Right forelimb (tissue), 1 donor: ENCODE measurements around the gene PLSCR2.
"Not testable (repeated sequence)": the region's sequence is repeated elsewhere in the genome, so short reads cannot be mapped to it uniquely, and the experiment has no call there.

Source experiments
- DNase-seq: peaks from one replicate; pipeline ENCODE4 v3.0.0-alpha.2; 2018

The PLSCR2 gene

GRCh38 chr3:146485297-146485696 is 15.9 kb upstream of the PLSCR2 start:
- DNase-seq: no peak

GRCh38 chr3:146476094-146476740 is 6.9 kb upstream of the PLSCR2 start:
- DNase-seq: no peak

GRCh38 chr3:146474976-146475375 is 5.6 kb upstream of the PLSCR2 start:
- DNase-seq: not testable (repeated sequence)

DNA sequence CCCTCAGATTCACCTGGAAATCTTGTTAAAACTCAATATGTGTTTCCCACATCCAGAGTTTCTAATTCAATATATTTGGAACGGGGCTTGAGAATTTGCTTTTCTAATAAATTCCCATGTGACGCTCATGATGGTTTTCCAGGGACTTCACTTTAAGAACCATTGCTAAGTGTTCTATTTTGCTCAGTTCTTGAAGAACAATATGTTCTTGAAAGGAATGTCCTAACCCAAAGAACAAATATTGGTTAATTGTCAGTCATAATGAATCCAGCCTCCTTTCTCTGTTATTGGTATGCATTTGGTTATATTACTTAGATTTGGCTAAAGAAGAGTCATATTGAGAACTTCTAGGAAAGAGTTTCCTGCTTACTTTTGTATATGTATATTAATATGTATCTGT is 4.4 kb upstream of the PLSCR2 start:
- DNase-seq: no peak

GRCh38 chr3:146472611-146473010 is 3.2 kb upstream of the PLSCR2 start:
- no peak for DNase-seq

- no peak for DNase-seq
Observed at GRCh38 chr3:146471012-146471411, 1.7 kb upstream of the PLSCR2 start.

DNA sequence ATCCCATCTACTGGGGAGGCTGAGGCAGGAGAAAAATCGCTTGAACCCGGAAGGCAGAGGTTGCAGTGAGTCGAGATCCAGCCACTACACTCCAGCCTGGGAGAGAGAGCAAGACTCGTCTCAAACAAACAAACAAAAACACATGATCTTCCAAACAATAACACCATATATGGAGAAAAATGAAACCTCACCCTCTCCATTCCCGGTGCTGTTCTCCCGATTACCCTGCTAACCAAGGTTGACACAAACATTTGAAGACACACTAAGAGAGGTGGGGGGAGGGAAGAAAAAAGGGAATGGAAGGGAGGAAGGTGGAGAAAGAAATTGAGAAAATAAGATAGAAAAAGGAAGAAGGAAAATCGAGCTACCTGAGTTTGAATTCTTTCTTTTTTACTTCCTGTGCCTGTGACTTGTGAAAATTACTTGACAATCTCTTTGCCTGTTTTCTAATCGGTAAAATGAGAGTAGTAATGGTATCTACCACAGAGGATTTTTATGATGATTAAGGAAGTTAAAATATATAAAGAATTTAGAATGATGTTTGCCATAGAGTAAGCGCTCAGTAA is 1.1 kb upstream of the PLSCR2 start:
- DNase-seq: no peak

- no peak for DNase-seq
Observed at GRCh38 chr3:146468671-146469149, 651 bp downstream of the PLSCR2 start.

GRCh38 chr3:146468234-146468633 is 1.1 kb downstream of the PLSCR2 start:
- no peak for DNase-seq

GRCh38 chr3:146466604-146467003 is 2.8 kb downstream of the PLSCR2 start:
- DNase-seq: no peak

DNA sequence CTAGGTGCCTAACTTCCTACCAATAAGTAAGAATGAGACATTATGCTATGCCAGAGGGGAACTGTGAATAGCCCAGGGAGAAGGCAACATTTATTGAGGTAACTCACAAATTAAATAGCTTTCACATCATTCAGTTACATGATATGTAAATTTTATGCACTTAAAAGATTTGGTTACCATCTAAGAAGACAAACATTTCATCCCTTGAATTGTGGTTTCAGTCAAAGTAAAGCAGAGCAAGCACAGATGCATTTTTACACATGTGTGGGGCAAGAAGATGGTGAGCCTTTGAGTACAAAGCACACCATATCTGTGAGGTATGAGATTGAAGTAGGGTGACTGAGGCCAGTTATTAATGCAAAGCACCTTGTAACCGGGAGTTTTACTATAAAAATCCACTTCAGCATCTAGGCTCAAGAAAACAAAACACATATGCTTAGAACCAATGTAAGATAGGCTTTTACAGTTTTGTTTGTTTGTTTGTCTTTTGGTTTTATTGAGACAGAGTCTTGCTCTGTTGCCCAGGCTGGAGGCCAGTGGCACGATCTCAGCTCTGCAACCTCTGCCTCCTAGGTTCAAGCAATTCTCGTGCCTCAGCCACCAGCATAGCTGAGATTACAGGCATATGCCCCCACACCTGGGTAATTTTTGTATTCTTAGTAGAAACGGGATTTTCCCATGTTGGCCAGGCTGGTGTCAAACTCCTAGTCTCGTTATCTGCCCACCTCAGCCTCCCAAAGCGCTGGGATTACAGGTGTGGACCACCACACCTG is 3.5 kb downstream of the PLSCR2 start:
- no peak for DNase-seq

GRCh38 chr3:146464783-146465182 is 4.6 kb downstream of the PLSCR2 start:
- DNase-seq: no peak

DNA sequence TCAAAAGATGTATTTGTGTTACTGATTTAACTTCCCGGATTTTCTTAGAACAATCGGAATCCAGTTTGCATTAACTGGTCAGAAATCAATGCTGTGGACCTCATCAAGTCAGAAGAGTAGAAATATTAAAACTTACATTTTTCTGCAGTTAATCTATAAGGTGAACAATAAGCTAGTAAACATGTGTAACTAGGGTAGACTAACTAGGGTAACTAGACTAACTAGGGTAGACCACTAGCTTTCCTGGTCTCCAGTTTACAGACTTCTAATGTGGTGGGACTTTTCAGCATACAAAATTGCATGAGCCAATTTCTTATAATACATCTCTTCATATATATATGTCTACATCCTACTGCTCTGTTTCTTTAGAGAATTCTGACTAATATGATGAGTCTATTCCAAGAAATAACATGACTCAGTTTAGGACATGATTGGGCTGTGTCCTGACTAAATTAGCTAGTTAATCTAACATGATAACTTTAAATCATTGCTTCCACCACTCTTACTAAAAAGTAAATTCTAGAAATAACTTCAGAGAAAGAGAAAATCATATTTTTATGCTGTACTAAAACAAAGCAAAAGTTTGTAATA is 5.3 kb downstream of the PLSCR2 start:
- no peak for DNase-seq

- no peak for DNase-seq
Observed at GRCh38 chr3:146454796-146455195, 14.6 kb downstream of the PLSCR2 start.

DNA sequence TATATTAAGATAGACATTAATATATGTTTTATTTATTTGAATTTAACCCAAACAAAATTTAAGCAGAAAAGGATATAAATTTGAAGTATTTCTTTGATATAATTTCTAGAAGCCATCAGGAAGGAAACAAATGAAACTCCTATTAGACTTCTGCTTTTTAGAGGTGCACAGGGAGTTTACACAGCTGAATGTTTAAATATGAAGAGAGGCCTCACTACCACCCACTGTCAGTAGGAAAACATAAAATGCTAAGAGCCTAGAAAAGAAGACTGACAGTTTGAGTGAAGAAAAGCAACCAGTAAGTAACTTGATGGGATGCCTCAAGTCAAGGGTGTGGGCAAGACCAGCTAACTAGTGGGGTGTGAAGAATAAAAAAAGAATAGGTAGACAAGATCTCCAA is 19.7 kb downstream of the PLSCR2 start:
- no peak for DNase-seq

GRCh38 chr3:146449076-146449475 is 20.3 kb downstream of the PLSCR2 start:
- DNase-seq: no peak

DNA sequence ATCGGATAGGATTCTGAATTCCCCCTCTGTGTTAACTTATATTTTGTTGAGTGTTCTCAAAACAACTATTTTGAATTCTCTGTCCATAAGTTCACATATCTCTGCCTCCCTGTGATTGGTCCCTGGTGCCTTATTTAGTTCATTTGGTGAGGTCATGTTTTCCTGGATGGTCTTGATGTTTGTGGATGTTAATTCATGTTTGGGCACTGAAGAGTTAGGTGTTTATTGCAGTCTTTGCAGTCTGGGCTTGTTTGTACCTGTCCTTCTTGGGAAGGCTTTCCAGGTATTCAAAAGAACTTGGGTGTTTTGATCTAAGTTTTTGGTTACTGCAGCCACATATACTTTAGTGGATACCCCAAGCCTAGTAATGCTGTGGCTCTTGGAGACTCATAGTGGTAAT is 23.3 kb downstream of the PLSCR2 start:
- DNase-seq: no peak

DNA sequence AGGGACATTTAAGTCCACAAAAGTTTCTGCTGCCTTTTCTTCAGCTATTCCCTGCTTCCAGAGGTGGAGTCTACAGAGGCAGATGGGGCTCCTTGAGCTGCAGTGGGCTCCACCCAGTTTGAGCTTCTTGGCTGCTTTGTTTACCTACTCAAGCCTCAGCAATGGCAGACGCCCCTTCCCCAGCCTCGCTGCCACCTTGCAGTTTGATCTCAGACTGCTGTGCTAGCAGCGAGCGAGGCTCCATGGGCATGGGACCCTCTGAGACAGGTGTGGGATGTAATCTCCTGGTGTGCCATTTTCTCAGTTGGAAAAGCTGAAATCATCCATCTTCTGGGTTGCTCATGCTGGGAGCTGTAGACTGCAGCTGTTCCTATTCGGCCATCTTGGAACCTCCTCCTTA is 29.1 kb downstream of the PLSCR2 start:
- not testable (repeated sequence) for DNase-seq

- DNase-seq: no peak
Observed at GRCh38 chr3:146432066-146432465, 37.3 kb downstream of the PLSCR2 start.

- DNase-seq: no peak
Observed at GRCh38 chr3:146431240-146431639, 38.1 kb downstream of the PLSCR2 start.

- no peak for DNase-seq
Observed at GRCh38 chr3:146425341-146425740, 44.0 kb downstream of the PLSCR2 start.

- DNase-seq: no peak
Observed at GRCh38 chr3:146421819-146422759, 47.3 kb downstream of the PLSCR2 start.

GRCh38 chr3:146416366-146416765 is 53.0 kb downstream of the PLSCR2 start:
- no peak for DNase-seq
